DOHH2 (cell line): ENCODE measurements around the gene STRADA.

Source experiments
- H3F3A ChIP-seq: fragments of 200-600 bp; sonication (generic), shearing (Covaris generic); 2 replicates; pipeline ENCODE4 v1.6.0; 2016; ENCODE audit warnings: antibody characterized with exemption, mild to moderate bottlenecking; ENCODE audit not compliant: control insufficient read depth, insufficient read depth
- H3K27ac ChIP-seq: fragments of 200-600 bp; sonication (generic); 2 replicates; pipeline ENCODE4 v1.5.1; 2014; ENCODE audit warnings: low read depth, mild to moderate bottlenecking, low read length, moderate library complexity
- H3K27me3 ChIP-seq: fragments of 200-600 bp; sonication (generic); 2 replicates; pipeline ENCODE4 v1.6.1; 2014; ENCODE audit warnings: mild to moderate bottlenecking, low read length, mixed read lengths; ENCODE audit not compliant: control insufficient read depth
- H3K36me3 ChIP-seq: fragments of 200-600 bp; sonication (generic); 2 replicates; pipeline ENCODE4 v1.6.1; 2014; ENCODE audit warnings: mild to moderate bottlenecking, low read length, moderate library complexity, mixed read lengths; ENCODE audit not compliant: control insufficient read depth
- H3K4me1 ChIP-seq: fragments of 200-600 bp; sonication (generic); 2 replicates; pipeline ENCODE4 v1.6.1; 2014; ENCODE audit warnings: mild to moderate bottlenecking, low read length, mixed read lengths; ENCODE audit not compliant: control insufficient read depth
- H3K4me2 ChIP-seq: fragments of 200-600 bp; sonication (generic); 2 replicates; pipeline ENCODE4 v1.6.0; 2014; ENCODE audit warnings: mild to moderate bottlenecking, low read length, moderate library complexity
- H3K4me3 ChIP-seq: fragments of 200-600 bp; sonication (generic); 2 replicates; pipeline ENCODE4 v1.5.1; 2014; ENCODE audit warnings: mild to moderate bottlenecking, low read length, mixed read lengths
- H3K79me2 ChIP-seq: fragments of 200-600 bp; sonication (generic); 2 replicates; pipeline ENCODE4 v1.6.1; 2014; ENCODE audit warnings: mild to moderate bottlenecking, low read length, mixed read lengths; ENCODE audit not compliant: control insufficient read depth
- H3K9me2 ChIP-seq: fragments of 200-600 bp; sonication (generic); replicated peaks from 2 replicates; pipeline ENCODE4 v1.6.1; 2014; ENCODE audit warnings: mild to moderate bottlenecking, low read length, mixed read lengths; ENCODE audit not compliant: control insufficient read depth
- H3K9me3 ChIP-seq: fragments of 200-600 bp; sonication (generic); 2 replicates; pipeline ENCODE4 v1.6.1; 2014; ENCODE audit warnings: antibody characterized with exemption, low read length, mixed read lengths; ENCODE audit not compliant: control insufficient read depth, insufficient read depth
- H4K20me1 ChIP-seq: fragments of 200-600 bp; sonication (generic); 2 replicates; pipeline ENCODE4 v1.6.0; 2014; ENCODE audit warnings: low read depth, mild to moderate bottlenecking, antibody characterized with exemption, low read length, moderate library complexity; ENCODE audit not compliant: control insufficient read depth, insufficient read depth
- EZH2phosphoT487 ChIP-seq: fragments of 200-600 bp; sonication (generic); IDR thresholded peaks from 2 replicates; pipeline ENCODE4 v1.6.1; 2017; ENCODE audit warnings: borderline replicate concordance, mild to moderate bottlenecking, antibody characterized with exemption, low read length, moderate library complexity, mixed read lengths
- TF ChIP-seq, protein P1 (sequence below): fragments of 200-600 bp; sonication (generic); IDR thresholded peaks from one replicate; pipeline ENCODE4 v1.5.1; 2014; ENCODE audit warnings: antibody characterized with exemption, mild to moderate bottlenecking, low read depth, low read length; ENCODE audit not compliant: poor library complexity, severe bottlenecking

Gene STRADA

DNA sequence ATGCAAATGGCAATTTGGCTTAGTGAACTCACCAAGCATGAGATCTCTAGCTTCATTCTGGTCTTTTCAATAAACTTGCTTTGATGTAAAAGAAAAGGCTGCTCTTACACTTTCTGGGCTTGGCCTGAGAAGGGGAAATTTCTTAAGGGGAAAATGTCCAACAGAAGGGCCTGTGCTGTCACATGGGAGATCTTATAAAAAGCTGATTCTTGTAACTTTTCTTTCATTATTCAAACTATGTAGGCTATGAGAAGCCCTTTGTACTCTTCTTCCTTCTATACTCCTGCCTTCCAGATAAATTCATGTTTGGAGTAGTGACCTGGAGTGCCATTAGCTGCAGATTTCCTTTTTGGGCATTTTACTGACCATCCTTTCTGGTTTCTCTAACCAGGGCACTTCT, 58.6 kb downstream of the STRADA start:
- Histone ChIP-seq H3K4me2 (no peak overlapping the region), H3F3A (no peaks in the 10 kb centered on the region), H3K9me2 (no peaks in the 10 kb centered on the region), H3K4me3 (no peak overlapping the region), H3K36me3 (peaks cover 42% of the 10 kb centered on the region), H3K79me2 (no peaks in the 10 kb centered on the region), H3K9me3 (no peaks in the 10 kb centered on the region), H3K4me1 (no peaks in the 10 kb centered on the region), H4K20me1 (no peaks in the 10 kb centered on the region), H3K27ac (no peak overlapping the region), H3K27me3 (no peaks in the 10 kb centered on the region)
- TF ChIP-seq EZH2phosphoT487 = no peak
- TF ChIP-seq, protein P1, sequence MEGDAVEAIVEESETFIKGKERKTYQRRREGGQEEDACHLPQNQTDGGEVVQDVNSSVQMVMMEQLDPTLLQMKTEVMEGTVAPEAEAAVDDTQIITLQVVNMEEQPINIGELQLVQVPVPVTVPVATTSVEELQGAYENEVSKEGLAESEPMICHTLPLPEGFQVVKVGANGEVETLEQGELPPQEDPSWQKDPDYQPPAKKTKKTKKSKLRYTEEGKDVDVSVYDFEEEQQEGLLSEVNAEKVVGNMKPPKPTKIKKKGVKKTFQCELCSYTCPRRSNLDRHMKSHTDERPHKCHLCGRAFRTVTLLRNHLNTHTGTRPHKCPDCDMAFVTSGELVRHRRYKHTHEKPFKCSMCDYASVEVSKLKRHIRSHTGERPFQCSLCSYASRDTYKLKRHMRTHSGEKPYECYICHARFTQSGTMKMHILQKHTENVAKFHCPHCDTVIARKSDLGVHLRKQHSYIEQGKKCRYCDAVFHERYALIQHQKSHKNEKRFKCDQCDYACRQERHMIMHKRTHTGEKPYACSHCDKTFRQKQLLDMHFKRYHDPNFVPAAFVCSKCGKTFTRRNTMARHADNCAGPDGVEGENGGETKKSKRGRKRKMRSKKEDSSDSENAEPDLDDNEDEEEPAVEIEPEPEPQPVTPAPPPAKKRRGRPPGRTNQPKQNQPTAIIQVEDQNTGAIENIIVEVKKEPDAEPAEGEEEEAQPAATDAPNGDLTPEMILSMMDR = no peak

DNA sequence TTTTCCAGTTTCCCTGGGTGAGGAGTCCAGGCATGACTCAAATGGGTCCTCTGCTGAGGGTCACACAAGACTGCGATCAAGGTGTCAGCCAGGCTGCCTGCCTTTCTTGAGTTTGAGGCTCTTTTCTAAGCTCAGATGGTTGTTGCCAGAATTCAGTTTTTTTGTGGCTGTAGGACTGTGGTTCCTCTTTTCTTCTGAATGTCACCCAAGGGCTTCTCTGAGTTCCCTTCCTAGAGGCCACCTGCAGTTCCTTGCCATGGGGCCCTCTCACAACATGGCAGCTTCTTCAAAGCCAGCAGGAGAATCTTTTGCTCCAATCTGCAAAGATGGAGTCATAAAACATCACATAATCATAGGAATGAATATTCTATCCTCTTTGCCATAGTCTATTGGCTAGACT, 59.2 kb downstream of the STRADA start:
- Histone ChIP-seq H3K4me1 (no peaks in the 10 kb centered on the region), H3K36me3 (peaks cover 42% of the 10 kb centered on the region), H4K20me1 (no peaks in the 10 kb centered on the region)

DNA sequence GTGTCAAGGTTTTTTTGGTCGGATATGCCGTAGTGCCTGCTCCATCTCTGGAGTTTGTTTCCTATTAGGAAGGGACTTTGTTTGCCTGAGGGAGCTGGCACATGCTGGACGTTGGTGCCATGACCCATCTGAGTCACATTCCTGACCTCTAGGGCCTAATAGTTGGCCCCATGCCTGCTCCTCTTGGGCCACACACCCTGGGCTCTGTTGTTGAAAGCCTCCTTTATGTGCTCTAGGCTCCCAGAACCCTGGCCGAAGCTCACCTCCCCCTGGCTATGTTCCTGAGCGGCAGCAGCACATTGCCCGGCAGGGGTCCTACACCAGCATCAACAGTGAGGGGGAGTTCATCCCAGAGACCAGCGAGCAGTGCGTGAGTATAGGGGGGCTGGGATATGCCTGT, 60.1 kb downstream of the STRADA start:
- Histone ChIP-seq H3K4me2 (no peak overlapping the region), H3K27ac (no peak overlapping the region), H3K9me2 (no peaks in the 10 kb centered on the region), H3K36me3 (peaks cover 47% of the 10 kb centered on the region), H3K27me3 (no peaks in the 10 kb centered on the region), H3K79me2 (no peaks in the 10 kb centered on the region), H3F3A (no peaks in the 10 kb centered on the region), H3K4me3 (no peak overlapping the region), H4K20me1 (no peaks in the 10 kb centered on the region), H3K9me3 (no peaks in the 10 kb centered on the region), H3K4me1 (no peaks in the 10 kb centered on the region)
- no peak for TF ChIP-seq EZH2phosphoT487
- TF ChIP-seq, protein P1 = no peak

More for the DNA sequence above, 59.2 kb downstream of the STRADA start:
- Histone ChIP-seq H3K79me2 (no peaks in the 10 kb centered on the region), H3K4me3 (no peak overlapping the region), H3K27ac (no peak overlapping the region), H3F3A (no peaks in the 10 kb centered on the region), H3K9me3 (no peaks in the 10 kb centered on the region), H3K27me3 (no peaks in the 10 kb centered on the region), H3K9me2 (no peaks in the 10 kb centered on the region), H3K4me2 (no peak overlapping the region)
- TF ChIP-seq EZH2phosphoT487 = no peak
- TF ChIP-seq, protein P1 = no peak

DNA sequence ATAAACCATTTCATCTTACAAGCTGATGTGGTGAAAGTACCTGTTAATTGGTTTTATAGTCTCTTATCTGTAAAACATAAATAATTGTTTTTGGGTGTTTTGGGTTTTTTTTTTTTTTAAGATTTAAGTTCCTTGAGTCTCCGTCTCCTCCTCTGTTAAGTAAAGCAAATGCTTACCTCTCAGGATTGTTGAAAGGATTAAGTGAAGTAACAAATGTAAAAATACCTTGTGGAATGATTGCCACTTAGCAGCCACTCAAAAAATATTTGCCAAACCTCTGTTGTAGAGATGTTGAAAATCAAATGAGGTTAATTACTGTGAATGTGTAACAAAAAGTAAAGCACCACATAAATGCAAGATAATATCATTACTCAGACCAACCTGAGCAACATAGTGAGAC, 60.9 kb downstream of the STRADA start:
- Histone ChIP-seq H3K4me2 (no peak overlapping the region), H3K9me2 (no peaks in the 10 kb centered on the region), H3K9me3 (no peaks in the 10 kb centered on the region), H3K27ac (no peak overlapping the region), H3K79me2 (no peaks in the 10 kb centered on the region), H3K4me1 (no peaks in the 10 kb centered on the region), H3K27me3 (no peaks in the 10 kb centered on the region), H4K20me1 (no peaks in the 10 kb centered on the region), H3K36me3 (peaks cover 45% of the 10 kb centered on the region), H3F3A (no peaks in the 10 kb centered on the region), H3K4me3 (no peak overlapping the region)
- TF ChIP-seq, protein P1 = no peak
- no peak for TF ChIP-seq EZH2phosphoT487
